ENCODE data around the gene GRID1.

GRCh38 chr10:86167121-86167761 lies 199.4 kb downstream of the GRID1 start:
- TF ChIP-seq KLF16 (tag by site-specific recombination; IDR thresholded peaks at IDR 0.05) (no peak), ZNF112 (tag by site-specific recombination; IDR thresholded peaks at IDR 0.05) (no peak), PRDM6 (tag by site-specific recombination; IDR thresholded peaks at IDR 0.05) (no peak), ZNF274 (IDR thresholded peaks at IDR 0.05; ENCODE audit: low read length) (no peak), ZNF274 (tag by site-specific recombination; IDR thresholded peaks at IDR 0.05; ENCODE audit: borderline replicate concordance) (no peak), ZBTB26 (tag by site-specific recombination; optimal IDR thresholded peaks at IDR 0.05) (no peak), ZNF239 (tag by site-specific recombination; IDR thresholded peaks at IDR 0.05) (no peak), HOXA7 (CRISPR knock-in tag; IDR thresholded peaks at IDR 0.05; ENCODE audit: borderline replicate concordance) (no peak)
- TF ChIP-seq, protein P1, sequence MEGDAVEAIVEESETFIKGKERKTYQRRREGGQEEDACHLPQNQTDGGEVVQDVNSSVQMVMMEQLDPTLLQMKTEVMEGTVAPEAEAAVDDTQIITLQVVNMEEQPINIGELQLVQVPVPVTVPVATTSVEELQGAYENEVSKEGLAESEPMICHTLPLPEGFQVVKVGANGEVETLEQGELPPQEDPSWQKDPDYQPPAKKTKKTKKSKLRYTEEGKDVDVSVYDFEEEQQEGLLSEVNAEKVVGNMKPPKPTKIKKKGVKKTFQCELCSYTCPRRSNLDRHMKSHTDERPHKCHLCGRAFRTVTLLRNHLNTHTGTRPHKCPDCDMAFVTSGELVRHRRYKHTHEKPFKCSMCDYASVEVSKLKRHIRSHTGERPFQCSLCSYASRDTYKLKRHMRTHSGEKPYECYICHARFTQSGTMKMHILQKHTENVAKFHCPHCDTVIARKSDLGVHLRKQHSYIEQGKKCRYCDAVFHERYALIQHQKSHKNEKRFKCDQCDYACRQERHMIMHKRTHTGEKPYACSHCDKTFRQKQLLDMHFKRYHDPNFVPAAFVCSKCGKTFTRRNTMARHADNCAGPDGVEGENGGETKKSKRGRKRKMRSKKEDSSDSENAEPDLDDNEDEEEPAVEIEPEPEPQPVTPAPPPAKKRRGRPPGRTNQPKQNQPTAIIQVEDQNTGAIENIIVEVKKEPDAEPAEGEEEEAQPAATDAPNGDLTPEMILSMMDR (tag by site-specific recombination; IDR thresholded peaks at IDR 0.05): no peak
